ENCODE measurements around the gene PDE2A. TPM values are rescaled to one million over a fixed set of nuclear protein-coding genes. Genes with fewer than 3 reads are reported as not detected.
A peak's percentile ranks its signal among the peaks of the same experiment; 100 is the strongest.
"Not testable (repeated sequence)": the region's sequence is repeated elsewhere in the genome, so short reads cannot be mapped to it uniquely, and the experiment has no call there.

The PDE2A gene
- total RNA-seq, 5 donors from 2014 or later (not counting 1 experiment from before 2014, with no cell fraction given): 1.1 to 6.1 (median 1.7) TPM

DNA sequence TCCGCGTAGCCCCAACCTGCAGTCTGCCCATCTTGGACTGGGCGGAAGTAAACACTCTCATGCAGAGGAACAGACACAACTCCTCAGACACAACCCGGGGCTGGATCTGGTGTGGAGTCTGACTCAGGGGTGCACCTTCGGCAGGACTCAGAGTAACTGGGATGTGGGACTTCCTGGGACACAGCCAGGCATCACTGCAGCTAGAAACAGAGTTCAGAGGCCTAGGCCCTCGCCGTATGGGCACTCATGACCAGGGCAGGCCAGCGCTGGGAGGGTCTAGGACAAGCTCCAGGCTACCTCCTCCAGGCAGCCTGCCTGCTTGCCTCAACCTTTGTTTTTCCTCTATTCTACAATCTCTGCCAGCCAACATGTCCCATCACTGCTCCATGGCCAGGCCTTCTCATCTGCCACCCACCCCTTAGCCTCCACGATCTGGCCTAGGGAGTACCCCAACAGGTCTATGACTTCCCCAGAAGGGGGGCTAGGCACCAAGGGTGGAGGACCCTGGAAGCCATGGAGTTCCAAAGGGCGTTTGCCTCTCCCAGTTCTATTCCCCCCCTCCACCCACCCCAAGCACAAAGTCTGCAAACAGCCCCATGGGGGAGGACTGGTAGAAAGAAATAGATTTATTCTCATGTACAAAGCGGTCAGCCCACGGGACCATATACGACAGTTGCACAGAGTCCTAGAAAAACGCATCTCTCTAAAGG is 98.5 kb downstream of the PDE2A start:
- ChIA-PET POLR2A (no interaction called here), CTCF (interaction anchor here in 1 of 2 donors (3.2 kb wide), 1 partner anchor 104 kb away, joined by 18 read pairs; no protein-coding TSS in a partner anchor)
- no peak for ATAC-seq (replicated peaks in 1 of 4)
- no peaks in the 10 kb centered on the region for H3K9me3 ChIP-seq
- peaks cover 0 to 7% of the 10 kb centered on the region in 2 experiments for H3K4me1 ChIP-seq (ENCODE audit: control insufficient read depth in 1 of 2, extremely low read depth in 1 of 2, insufficient read depth in 2 of 2, low read length in 2 of 2)
- H3K27me3 ChIP-seq (replicated peaks in 1 of 2; ENCODE audit: control insufficient read depth in 2 of 2, extremely low read depth in 1 of 2, insufficient read depth in 2 of 2, low read length in 1 of 2): peaks cover 0 to 35% of the 10 kb centered on the region in 2 experiments
- WGBS (ENCODE audit: insufficient coverage): 87% methylated on average over 9 of the region's 14 CpGs
- no peak overlapping the region for H3K27ac ChIP-seq (ENCODE audit: low read length)
- Mint-ChIP-seq H3K9me3 (no peaks in the 10 kb centered on the region), H3K4me1 (peaks cover 3 to 10% (median 7%) of the 10 kb centered on the region in 3 donors), H3K27me3 (peaks cover 19 to 21% of the 10 kb centered on the region in 2 donors), H3K4me3 (no peak overlapping the region), H3K27ac (peak overlapping the region in 1 of 2 donors; percentile 6), H3K36me3 (no peaks in the 10 kb centered on the region)
- H3K36me3 ChIP-seq (ENCODE audit: control insufficient read depth in 2 of 2, extremely low read depth in 1 of 2, insufficient read depth in 1 of 2, low read length in 1 of 2): no peaks in the 10 kb centered on the region
- H3K4me3 ChIP-seq (ENCODE audit: control insufficient read depth in 1 of 2, extremely low read depth in 1 of 2, low read length in 1 of 2): no peak overlapping the region
- DNase-seq: no peak

DNA sequence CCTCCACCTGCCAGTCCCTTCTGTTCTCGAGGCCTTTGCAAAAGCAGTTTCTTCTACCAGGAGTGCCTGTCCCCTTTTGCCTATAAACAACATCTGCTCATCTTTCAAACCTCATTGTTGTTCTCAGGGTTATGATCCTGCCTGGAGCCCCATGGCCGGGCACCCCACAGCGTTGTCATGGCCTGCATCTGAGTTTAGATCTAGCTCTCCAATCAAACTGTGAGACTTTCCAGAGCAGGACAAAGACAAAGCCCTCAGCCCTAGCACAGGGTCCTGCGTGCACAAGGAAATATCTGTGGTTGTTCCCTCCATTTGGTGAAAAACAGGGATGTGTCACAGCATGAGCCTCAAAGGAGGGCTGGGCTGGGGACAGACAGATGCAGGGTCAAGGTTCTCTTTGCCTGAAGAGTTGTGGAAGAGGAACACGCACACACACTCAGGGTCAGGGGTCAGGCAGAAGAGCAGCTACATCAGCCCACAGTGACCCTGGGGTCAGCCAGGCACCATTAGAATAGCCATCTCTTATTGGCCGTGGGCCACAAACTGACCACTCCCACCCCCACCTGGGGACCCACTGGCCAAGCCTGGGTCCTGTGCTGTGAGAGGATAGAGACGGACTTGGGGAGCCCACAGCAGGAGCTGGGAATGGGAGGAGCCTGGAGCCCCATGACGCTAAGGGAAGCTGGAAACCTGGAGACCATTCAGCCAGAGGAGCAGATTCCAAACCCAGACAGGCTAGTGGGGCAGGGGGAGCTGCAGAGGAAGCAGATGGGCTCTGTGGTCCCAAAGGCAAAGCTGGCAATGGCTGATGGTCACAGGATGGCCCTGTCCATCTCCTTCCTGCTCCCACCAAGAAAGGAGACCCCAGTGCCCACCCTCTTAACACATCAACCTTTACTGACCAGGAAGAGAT is 99.4 kb downstream of the PDE2A start:
- H3K36me3 ChIP-seq (ENCODE audit: control insufficient read depth in 2 of 2, extremely low read depth in 1 of 2, insufficient read depth in 1 of 2, low read length in 1 of 2): no peaks in the 10 kb centered on the region
- peaks cover 0 to 11% of the 10 kb centered on the region in 2 experiments for H3K4me1 ChIP-seq (ENCODE audit: control insufficient read depth in 1 of 2, extremely low read depth in 1 of 2, insufficient read depth in 2 of 2, low read length in 2 of 2)
- 86% methylated on average over 4 of the region's 8 CpGs for WGBS (ENCODE audit: insufficient coverage)
- ChIA-PET POLR2A (no interaction called here), CTCF (interaction anchor here in 1 of 2 donors (3.2 kb wide), 1 partner anchor 103 kb away, joined by 18 read pairs; no protein-coding TSS in a partner anchor)
- ATAC-seq (replicated peaks in 1 of 4): no peak
- peaks cover 0 to 36% of the 10 kb centered on the region in 2 experiments for H3K27me3 ChIP-seq (replicated peaks in 1 of 2; ENCODE audit: control insufficient read depth in 2 of 2, extremely low read depth in 1 of 2, insufficient read depth in 2 of 2, low read length in 1 of 2)
- Mint-ChIP-seq H3K27me3 (peaks cover 19 to 21% of the 10 kb centered on the region in 2 donors), H3K36me3 (no peaks in the 10 kb centered on the region), H3K27ac (no peak overlapping the region), H3K9me3 (no peaks in the 10 kb centered on the region), H3K4me3 (no peak overlapping the region), H3K4me1 (peaks cover 7 to 17% (median 10%) of the 10 kb centered on the region in 3 donors)
- no peaks in the 10 kb centered on the region for H3K9me3 ChIP-seq
- no peak overlapping the region for H3K27ac ChIP-seq (ENCODE audit: low read length)
- DNase-seq: no peak
- no peak overlapping the region for H3K4me3 ChIP-seq (ENCODE audit: control insufficient read depth in 1 of 2, extremely low read depth in 1 of 2, low read length in 1 of 2)

- POLR2A ChIA-PET: no interaction called here
- Histone ChIP-seq H3K4me3 (ENCODE audit: control insufficient read depth in 1 of 2, extremely low read depth in 1 of 2, low read length in 1 of 2) (no peak overlapping the region), H3K27me3 (replicated peaks in 1 of 2; ENCODE audit: control insufficient read depth in 2 of 2, extremely low read depth in 1 of 2, insufficient read depth in 2 of 2, low read length in 1 of 2) (peaks cover 0 to 37% of the 10 kb centered on the region in 2 experiments), H3K36me3 (ENCODE audit: control insufficient read depth in 2 of 2, extremely low read depth in 1 of 2, insufficient read depth in 1 of 2, low read length in 1 of 2) (no peaks in the 10 kb centered on the region), H3K9me3 (no peaks in the 10 kb centered on the region), H3K4me1 (ENCODE audit: control insufficient read depth in 1 of 2, extremely low read depth in 1 of 2, insufficient read depth in 2 of 2, low read length in 2 of 2) (peaks cover 0 to 11% of the 10 kb centered on the region in 2 experiments), H3K27ac (ENCODE audit: low read length) (no peak overlapping the region)
- Mint-ChIP-seq H3K4me1 (peaks cover 7 to 20% (median 12%) of the 10 kb centered on the region in 3 donors), H3K36me3 (no peaks in the 10 kb centered on the region), H3K27ac (no peak overlapping the region), H3K27me3 (peaks cover 19 to 21% of the 10 kb centered on the region in 2 donors), H3K4me3 (no peak overlapping the region), H3K9me3 (no peaks in the 10 kb centered on the region)
- DNase-seq (no peak), ATAC-seq (replicated peaks in 1 of 4) (no peak)
- 74% methylated on average over 2 of the region's 2 CpGs for WGBS (ENCODE audit: insufficient coverage)
- CTCF ChIA-PET: interaction anchor here (0.6 to 3.2 kb wide), 5 partner anchors 16 to 849 kb away, joined by 4 to 18 read pairs (median 5); no protein-coding TSS in a partner anchor
These were observed 100.3 kb downstream of the PDE2A start for GRCh38 chr11:72573855-72574445.

GRCh38 chr11:72573072-72573854 is 101.0 kb downstream of the PDE2A start:
- ATAC-seq (replicated peaks in 1 of 4): peak; percentile 50 to 67 (median 58)
- Histone ChIP-seq H3K27ac (ENCODE audit: low read length) (no peak overlapping the region), H3K4me3 (ENCODE audit: control insufficient read depth in 1 of 2, extremely low read depth in 1 of 2, low read length in 1 of 2) (no peak overlapping the region), H3K4me1 (ENCODE audit: control insufficient read depth in 1 of 2, extremely low read depth in 1 of 2, insufficient read depth in 2 of 2, low read length in 2 of 2) (peaks cover 0 to 11% of the 10 kb centered on the region in 2 experiments), H3K27me3 (replicated peaks in 1 of 2; ENCODE audit: control insufficient read depth in 2 of 2, extremely low read depth in 1 of 2, insufficient read depth in 2 of 2, low read length in 1 of 2) (peaks cover 0 to 39% of the 10 kb centered on the region in 2 experiments), H3K9me3 (no peaks in the 10 kb centered on the region), H3K36me3 (ENCODE audit: control insufficient read depth in 2 of 2, extremely low read depth in 1 of 2, insufficient read depth in 1 of 2, low read length in 1 of 2) (no peaks in the 10 kb centered on the region)
- 78% methylated on average over 1 of the region's 10 CpGs for WGBS (ENCODE audit: insufficient coverage)
- H3K9me3 Mint-ChIP-seq: no peaks in the 10 kb centered on the region
- no peak overlapping the region for H3K27ac Mint-ChIP-seq
- ChIA-PET CTCF (interaction anchor here (0.6 to 3.2 kb wide), 5 partner anchors 16 to 850 kb away, joined by 4 to 18 read pairs (median 5); no protein-coding TSS in a partner anchor), POLR2A (no interaction called here)
- peak in 8 of 35 experiments; percentile 10 to 56 (median 23) for DNase-seq
- H3K36me3 Mint-ChIP-seq: no peaks in the 10 kb centered on the region
- H3K27me3 Mint-ChIP-seq: peaks cover 21% of the 10 kb centered on the region in 2 donors
- no peak overlapping the region for H3K4me3 Mint-ChIP-seq
- peaks cover 7 to 20% (median 12%) of the 10 kb centered on the region in 3 donors for H3K4me1 Mint-ChIP-seq

GRCh38 chr11:72572540-72572939 is 101.7 kb downstream of the PDE2A start:
- Histone ChIP-seq H3K27me3 (replicated peaks in 1 of 2; ENCODE audit: control insufficient read depth in 2 of 2, extremely low read depth in 1 of 2, insufficient read depth in 2 of 2, low read length in 1 of 2) (peaks cover 0 to 39% of the 10 kb centered on the region in 2 experiments), H3K4me1 (ENCODE audit: control insufficient read depth in 1 of 2, extremely low read depth in 1 of 2, insufficient read depth in 2 of 2, low read length in 2 of 2) (peaks cover 0 to 11% of the 10 kb centered on the region in 2 experiments)
- H3K27ac Mint-ChIP-seq; H3K9me3 Mint-ChIP-seq; H3K4me3 Mint-ChIP-seq; ATAC-seq (replicated peaks in 1 of 4); DNase-seq; H3K27ac ChIP-seq (ENCODE audit: low read length); H3K4me3 ChIP-seq (ENCODE audit: control insufficient read depth in 1 of 2, extremely low read depth in 1 of 2, low read length in 1 of 2); H3K36me3 ChIP-seq (ENCODE audit: control insufficient read depth in 2 of 2, extremely low read depth in 1 of 2, insufficient read depth in 1 of 2, low read length in 1 of 2); H3K9me3 ChIP-seq; POLR2A ChIA-PET; H3K36me3 Mint-ChIP-seq: not testable (repeated sequence)
- CTCF ChIA-PET: interaction anchor here in 1 of 2 donors (1.1 to 3.2 kb wide), 2 partner anchors 93 to 101 kb away, joined by 3 to 18 read pairs; no protein-coding TSS in a partner anchor
- 100% methylated on average over 1 of the region's 4 CpGs for WGBS (ENCODE audit: insufficient coverage)
- Mint-ChIP-seq H3K27me3 (peaks cover 21% of the 10 kb centered on the region in 2 donors), H3K4me1 (peaks cover 7 to 20% (median 12%) of the 10 kb centered on the region in 3 donors)
